Measurements from ENCODE around the gene ADSS1.

The ADSS1 gene

GRCh38 chr14:104700225-104700651 is 23.8 kb upstream of the ADSS1 start:
- peak; percentile 63 for DNase-seq

GRCh38 chr14:104700747-104701217 is 23.2 kb upstream of the ADSS1 start:
- peak; percentile 94 for DNase-seq

GRCh38 chr14:104701383-104702076 is 22.5 kb upstream of the ADSS1 start:
- DNase-seq = no peak

- DNase-seq = no peak
Measured at GRCh38 chr14:104702106-104702505, 21.9 kb upstream of the ADSS1 start.

- no peak for DNase-seq
Measured at GRCh38 chr14:104702673-104703072, 21.4 kb upstream of the ADSS1 start.

- DNase-seq = no peak
Measured at GRCh38 chr14:104703269-104703668, 20.8 kb upstream of the ADSS1 start.

GRCh38 chr14:104704252-104704651 is 19.8 kb upstream of the ADSS1 start:
- no peak for DNase-seq

- no peak for DNase-seq
Measured at GRCh38 chr14:104705340-104706047, 18.5 kb upstream of the ADSS1 start.

- no peak for DNase-seq
Measured at GRCh38 chr14:104706733-104707607, 17.1 kb upstream of the ADSS1 start.

GRCh38 chr14:104707608-104708595 is 16.1 kb upstream of the ADSS1 start:
- DNase-seq = no peak

- peak; percentile 88 for DNase-seq
Measured at GRCh38 chr14:104708606-104709268, 15.3 kb upstream of the ADSS1 start.

GRCh38 chr14:104709387-104710039 is 14.5 kb upstream of the ADSS1 start:
- no peak for DNase-seq

GRCh38 chr14:104710071-104710735 is 13.8 kb upstream of the ADSS1 start:
- no peak for DNase-seq

- no peak for DNase-seq
Measured at GRCh38 chr14:104712881-104713734, 10.9 kb upstream of the ADSS1 start.

GRCh38 chr14:104714066-104714465 is 10.0 kb upstream of the ADSS1 start:
- DNase-seq = no peak

GRCh38 chr14:104714681-104715080 is 9.3 kb upstream of the ADSS1 start:
- no peak for DNase-seq

- DNase-seq = no peak
Measured at GRCh38 chr14:104715416-104715815, 8.6 kb upstream of the ADSS1 start.

GRCh38 chr14:104715871-104716270 is 8.2 kb upstream of the ADSS1 start:
- no peak for DNase-seq

- DNase-seq = no peak
Measured at GRCh38 chr14:104717137-104717536, 6.9 kb upstream of the ADSS1 start.
